Superior temporal gyrus (tissue), 1 donor: ENCODE results near the gene ADGRL2.

Experiments
- DNase-seq: peaks from one replicate; pipeline ENCODE4 v3.0.0-alpha.2; 2016; ENCODE audit errors: extremely low spot score

The ADGRL2 gene

DNA sequence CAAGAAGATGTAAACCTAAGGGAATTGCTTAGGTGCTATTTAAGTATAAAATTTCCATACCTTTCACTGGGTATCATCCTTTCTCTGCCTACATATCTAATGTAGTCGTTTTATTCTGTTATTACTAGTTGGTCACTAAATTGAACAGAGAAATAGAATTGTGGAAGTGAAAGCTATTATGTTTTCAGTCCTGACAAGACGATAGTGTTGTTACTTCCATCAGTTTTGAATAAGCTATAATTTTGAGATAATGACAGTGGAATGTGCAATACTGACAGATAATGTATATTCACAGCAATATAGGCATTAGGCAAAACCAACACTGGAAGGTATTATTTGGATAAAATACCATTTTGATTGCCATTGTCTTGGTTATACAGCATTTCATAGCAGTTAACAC is 181.8 kb downstream of the ADGRL2 start:
- no peak for DNase-seq

DNA sequence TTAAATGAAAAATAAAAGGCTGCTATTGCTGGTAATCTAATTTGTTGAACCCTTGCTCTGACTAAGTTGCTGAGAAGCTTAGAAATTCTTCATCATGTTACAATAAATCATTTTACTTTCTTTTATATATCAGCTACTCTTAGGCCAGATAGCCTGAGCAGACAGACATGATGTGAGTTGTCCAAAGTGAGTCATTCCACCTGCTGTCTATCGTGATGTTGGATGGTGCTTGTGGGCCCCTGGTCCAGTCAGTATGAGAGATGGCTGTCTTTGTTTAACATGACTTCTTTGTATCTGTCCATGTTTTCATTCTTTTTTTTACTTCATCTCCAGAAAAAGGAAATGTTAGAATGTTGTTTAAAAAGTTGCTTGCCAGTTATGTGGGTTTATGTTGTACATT is 188.8 kb downstream of the ADGRL2 start:
- no peak for DNase-seq

DNA sequence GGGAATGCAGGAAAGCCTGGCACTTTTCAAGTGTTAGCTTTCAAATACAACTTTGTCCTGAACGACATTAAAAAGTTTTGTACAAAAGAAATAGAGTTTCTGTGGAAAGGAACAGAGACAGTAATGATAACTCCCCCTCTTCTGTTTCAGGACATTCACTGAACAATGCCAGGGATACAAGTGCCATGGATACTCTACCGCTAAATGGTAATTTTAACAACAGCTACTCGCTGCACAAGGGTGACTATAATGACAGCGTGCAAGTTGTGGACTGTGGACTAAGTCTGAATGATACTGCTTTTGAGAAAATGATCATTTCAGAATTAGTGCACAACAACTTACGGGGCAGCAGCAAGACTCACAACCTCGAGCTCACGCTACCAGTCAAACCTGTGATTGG is 189.5 kb downstream of the ADGRL2 start:
- no peak for DNase-seq

DNA sequence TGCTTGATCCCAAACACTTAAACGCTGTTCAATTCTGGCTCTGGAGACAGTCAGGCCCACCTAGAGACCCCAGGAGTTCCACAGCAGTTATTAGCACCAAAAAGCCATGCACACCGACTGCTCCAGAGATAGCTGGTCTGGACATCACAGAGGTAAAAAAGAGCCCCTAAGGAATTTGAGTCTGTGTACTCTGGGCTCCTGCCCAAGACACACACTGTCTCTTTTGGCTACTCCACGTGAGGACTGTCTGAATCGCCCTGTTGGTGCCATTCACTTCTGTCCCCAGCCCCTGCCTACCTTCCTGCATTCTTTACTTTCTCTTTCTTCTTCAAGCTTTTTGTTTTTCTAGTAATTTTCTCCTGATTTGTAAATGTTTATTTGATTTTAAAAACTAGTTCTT is 197.4 kb downstream of the ADGRL2 start:
- DNase-seq, result no peak

DNA sequence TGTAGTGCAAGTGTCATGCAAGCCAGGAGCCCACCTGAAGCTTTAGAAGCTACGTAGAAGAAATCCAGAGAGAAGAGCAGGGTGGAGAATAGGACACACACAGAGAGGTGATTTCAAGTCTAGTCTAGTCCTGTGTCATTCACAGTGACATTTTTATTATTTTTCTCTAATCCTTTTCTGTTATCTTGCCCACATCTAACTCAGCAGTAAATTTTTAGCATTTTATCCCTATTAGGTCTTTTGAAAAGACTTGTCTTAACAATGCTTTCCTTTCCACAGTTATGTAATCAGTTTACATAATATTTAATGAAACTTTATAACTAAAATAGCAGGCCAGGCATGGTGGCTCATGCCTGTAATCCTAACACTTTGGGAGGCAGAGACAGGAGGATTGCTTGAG is 198.6 kb downstream of the ADGRL2 start:
- no peak for DNase-seq

DNA sequence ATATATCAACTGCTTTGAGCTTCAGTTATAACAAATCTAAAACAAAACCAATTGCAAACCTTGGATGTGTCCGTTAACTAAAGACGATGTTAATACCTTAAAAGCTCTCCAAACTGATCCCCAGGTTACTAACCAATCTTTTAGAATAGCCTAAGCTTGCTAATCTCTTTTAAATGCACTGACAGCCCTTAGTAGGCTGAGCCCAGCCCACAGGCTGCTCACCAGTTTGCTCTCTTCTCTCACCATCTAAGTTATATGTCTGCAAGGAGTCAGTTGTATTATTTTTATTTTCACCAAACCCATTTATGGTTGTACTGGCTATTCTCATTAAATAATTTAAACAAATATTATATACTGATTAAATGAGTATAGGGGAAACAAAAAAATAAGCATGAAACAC is 199.5 kb downstream of the ADGRL2 start:
- no peak for DNase-seq

DNA sequence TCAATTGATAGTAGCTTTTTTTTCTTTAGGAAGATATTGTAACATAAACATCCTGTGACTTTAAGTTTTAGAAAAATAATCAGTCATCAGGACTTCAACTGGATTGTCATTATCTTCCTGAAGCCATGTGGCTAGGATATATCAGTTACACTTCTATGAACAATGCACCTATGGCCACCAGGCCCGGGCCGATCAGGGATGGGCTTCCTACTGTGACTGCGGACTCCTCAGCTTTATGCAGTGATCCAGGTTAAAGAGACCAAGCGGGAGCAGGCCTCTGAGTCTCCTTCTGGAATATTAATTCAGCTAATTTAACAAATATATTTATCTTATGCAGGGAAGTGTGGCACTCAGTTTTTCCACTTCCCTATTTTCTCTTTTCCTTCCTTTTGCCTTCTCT is 200.6 kb downstream of the ADGRL2 start:
- no peak for DNase-seq

DNA sequence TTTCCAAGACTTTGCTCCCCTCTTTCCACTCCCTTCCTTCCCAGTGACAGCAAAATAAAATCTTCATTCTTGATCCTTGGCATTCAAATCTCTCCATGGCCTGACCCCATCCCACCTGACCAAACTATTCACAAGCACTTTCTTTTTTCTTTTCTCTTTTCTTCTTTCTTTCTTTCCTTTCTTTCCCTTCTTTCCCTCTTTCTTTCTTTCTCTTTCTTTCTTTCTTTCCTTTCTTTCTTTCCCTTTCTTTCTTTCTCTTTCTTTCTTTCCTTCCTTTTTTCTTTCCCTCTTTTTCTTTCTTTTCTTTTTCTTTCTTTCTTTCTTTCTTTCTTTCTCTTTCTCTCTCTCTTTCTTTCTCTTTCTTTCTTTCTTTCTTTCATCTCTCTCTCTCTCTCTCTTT is 207.1 kb downstream of the ADGRL2 start:
- DNase-seq, result no peak

DNA sequence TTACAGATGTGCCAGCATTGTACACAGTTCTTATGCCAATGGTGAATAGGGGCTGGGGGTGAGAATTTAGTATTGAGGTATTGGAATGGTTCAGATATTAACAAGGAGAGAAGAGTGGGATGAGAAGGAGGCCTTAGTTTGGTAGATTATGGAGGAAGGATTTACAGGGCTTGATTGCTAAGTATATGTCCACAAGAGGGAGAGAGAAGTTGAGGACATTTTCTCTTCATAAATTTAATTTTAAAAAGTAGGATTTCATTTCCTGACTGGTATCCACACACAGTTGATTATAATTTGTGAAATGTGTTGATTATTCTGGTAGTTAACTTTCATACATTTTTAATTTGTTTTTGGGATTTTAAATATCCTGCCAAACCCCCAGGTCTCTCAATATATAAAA is 213.0 kb downstream of the ADGRL2 start:
- DNase-seq, result no peak

DNA sequence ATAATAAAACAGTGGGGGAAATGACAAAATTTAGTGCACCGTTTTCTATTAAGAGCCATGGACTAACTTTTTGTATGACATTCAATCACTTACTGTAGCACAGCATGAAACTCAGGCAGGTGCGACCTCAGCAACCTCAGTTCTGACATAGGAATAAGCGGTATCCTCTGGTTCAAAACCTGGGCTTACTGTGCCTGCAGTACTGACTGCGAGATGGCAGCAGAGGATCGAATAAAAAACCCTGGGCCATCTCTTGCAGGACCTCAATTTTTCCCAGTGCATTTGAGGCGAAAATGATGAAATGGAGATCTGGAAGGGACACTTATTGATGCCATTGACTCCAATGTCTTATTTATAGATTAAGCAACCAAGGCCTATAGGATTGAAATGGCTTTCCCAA is 214.7 kb downstream of the ADGRL2 start:
- no peak for DNase-seq

DNA sequence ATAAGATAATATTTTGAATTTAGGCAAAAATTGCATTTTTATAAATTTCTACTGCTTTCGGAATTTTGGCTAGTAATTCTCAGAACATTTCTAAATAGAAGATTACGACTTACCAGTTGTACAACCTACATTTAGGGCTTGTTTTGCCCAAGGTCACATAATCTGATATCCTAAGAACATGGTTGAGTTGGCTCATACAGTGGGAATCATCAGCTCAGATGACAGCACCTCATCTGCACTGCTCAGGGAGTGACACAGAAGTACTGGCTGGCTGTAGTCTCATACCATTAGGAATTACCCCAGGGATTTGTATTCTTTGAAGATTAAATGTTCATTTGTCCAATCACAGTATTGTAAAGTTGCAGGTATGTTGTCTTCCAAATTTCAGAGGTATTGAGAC is 217.6 kb downstream of the ADGRL2 start:
- no peak for DNase-seq

DNA sequence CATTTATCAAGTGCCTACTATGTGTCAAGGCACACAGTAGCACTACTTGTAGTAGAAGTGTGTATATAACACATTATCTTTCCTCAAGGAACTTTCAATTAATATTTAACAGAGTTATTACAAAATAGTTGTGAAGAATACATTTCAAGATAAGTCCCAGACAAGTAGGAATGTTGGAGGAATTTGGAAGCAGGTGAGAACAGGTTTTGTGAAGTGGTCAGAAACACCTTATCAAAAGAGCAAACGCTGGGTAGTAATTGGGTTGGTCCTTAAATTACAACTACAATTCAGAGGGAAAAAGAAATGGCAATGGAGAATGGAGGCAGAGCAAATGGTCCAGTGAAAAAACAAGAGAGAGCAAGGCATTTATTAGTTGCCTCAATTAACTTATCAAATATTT is 218.8 kb downstream of the ADGRL2 start:
- DNase-seq, result no peak

DNA sequence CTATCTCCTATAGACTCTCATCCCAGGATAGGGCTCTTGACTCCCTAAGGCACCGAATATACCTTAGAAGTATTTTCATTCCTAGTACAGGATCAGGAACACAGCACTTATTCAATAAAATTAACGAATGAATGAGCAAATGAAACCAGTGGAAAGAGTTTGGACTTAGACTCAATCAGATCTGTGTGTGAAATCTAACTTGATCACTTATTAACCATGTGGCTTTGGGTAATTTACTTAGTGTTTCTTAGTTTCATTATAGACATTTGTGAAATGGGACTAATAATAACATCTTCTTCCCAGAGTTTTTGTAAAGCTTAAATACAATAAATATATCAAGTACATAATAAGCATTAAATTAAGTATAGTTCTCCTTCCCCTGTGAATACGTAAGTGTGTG is 230.1 kb downstream of the ADGRL2 start:
- DNase-seq, result no peak

DNA sequence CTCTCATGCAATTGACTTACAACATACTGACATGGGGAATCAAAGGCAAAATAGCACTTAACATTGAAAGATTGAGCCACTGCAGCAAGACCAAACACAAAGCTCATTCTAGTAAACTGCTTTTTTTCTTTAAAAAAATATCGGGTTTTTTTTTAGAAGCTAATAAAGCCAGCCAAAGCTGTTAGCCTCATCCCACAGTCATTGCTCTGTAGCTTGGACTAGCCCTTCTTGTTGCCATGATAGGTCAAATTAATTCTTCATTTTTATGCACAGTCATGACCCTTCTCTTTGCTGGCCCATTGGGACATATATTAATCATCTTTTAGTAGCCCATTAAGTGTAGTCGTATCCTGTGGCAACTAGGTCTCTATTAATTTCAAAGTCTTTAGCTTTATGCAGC is 231.3 kb downstream of the ADGRL2 start:
- no peak for DNase-seq

DNA sequence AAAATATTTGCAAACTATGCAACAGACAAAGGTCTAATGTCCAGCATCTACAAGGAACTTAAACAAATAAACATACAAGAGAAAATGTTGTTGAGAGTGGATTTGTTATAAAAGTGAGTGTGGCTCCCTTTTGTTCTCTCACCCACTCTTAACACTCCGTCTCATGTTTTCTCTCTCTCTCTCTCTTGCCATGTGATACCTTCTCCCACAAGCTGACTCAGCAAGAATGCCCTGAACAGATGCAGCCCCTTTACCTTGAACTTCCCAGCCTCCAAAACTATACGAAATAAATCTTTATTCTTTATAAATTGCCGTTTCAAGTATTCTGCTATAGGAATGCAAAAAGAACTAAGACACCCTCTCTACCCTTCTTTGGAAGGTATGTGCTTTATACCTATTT is 234.1 kb downstream of the ADGRL2 start:
- no peak for DNase-seq
